Measurements from ENCODE around the gene TTN. TPM values are rescaled to one million over a fixed set of nuclear protein-coding genes. Genes with fewer than 3 reads are reported as not detected.
"Not testable (repeated sequence)": the region's sequence is repeated elsewhere in the genome, so short reads cannot be mapped to it uniquely, and the experiment has no call there.

Gene TTN
- total RNA-seq, 1 donor from 2014 or later: 92.5 TPM

- no peak for DNase-seq (ENCODE audit: low spot score)
These were observed 277.1 kb downstream of the TTN start for GRCh38 chr2:178530131-178530530.

GRCh38 chr2:178529194-178529593 is 278.0 kb downstream of the TTN start:
- no peak for DNase-seq (ENCODE audit: low spot score)

GRCh38 chr2:178528647-178529046 is 278.6 kb downstream of the TTN start:
- no peak for DNase-seq (ENCODE audit: low spot score)

GRCh38 chr2:178527592-178527991 is 279.6 kb downstream of the TTN start:
- no peak for DNase-seq (ENCODE audit: low spot score)

GRCh38 chr2:178526256-178526655 is 281.0 kb downstream of the TTN start:
- DNase-seq (ENCODE audit: low spot score): no peak

- DNase-seq (ENCODE audit: low spot score): not testable (repeated sequence)
These were observed 281.8 kb downstream of the TTN start for GRCh38 chr2:178525460-178525859.

GRCh38 chr2:178525010-178525409 is 282.2 kb downstream of the TTN start:
- not testable (repeated sequence) for DNase-seq (ENCODE audit: low spot score)

GRCh38 chr2:178523596-178524134 is 283.6 kb downstream of the TTN start:
- no peak for DNase-seq (ENCODE audit: low spot score)

- DNase-seq (ENCODE audit: low spot score): peak; percentile 83
These were observed 284.1 kb downstream of the TTN start for GRCh38 chr2:178522950-178523595.

GRCh38 chr2:178521304-178522150 is 285.7 kb downstream of the TTN start:
- no peak for DNase-seq (ENCODE audit: low spot score)

- no peak for DNase-seq (ENCODE audit: low spot score)
These were observed 289.7 kb downstream of the TTN start for GRCh38 chr2:178517496-178517895.

- no peak for DNase-seq (ENCODE audit: low spot score)
These were observed 292.6 kb downstream of the TTN start for GRCh38 chr2:178514664-178515063.

GRCh38 chr2:178513876-178514275 is 293.3 kb downstream of the TTN start:
- no peak for DNase-seq (ENCODE audit: low spot score)

- DNase-seq (ENCODE audit: low spot score): no peak
These were observed 294.7 kb downstream of the TTN start for GRCh38 chr2:178512484-178512883.

GRCh38 chr2:178510384-178510783 is 296.8 kb downstream of the TTN start:
- DNase-seq (ENCODE audit: low spot score): no peak

- no peak for DNase-seq (ENCODE audit: low spot score)
These were observed 298.6 kb downstream of the TTN start for GRCh38 chr2:178508646-178509045.

- no peak for DNase-seq (ENCODE audit: low spot score)
These were observed 300.3 kb downstream of the TTN start for GRCh38 chr2:178506949-178507348.

GRCh38 chr2:178506524-178506923 is 300.7 kb downstream of the TTN start:
- peak; percentile 34 for DNase-seq (ENCODE audit: low spot score)

GRCh38 chr2:178506101-178506500 is 301.1 kb downstream of the TTN start:
- no peak for DNase-seq (ENCODE audit: low spot score)

GRCh38 chr2:178502751-178503150 is 304.5 kb downstream of the TTN start:
- DNase-seq (ENCODE audit: low spot score): no peak

GRCh38 chr2:178499640-178500039 is 307.6 kb downstream of the TTN start:
- DNase-seq (ENCODE audit: low spot score): no peak

GRCh38 chr2:178498137-178498536 is 309.1 kb downstream of the TTN start:
- no peak for DNase-seq (ENCODE audit: low spot score)

GRCh38 chr2:178496049-178496448 is 311.2 kb downstream of the TTN start:
- DNase-seq (ENCODE audit: low spot score): no peak
